ENCODE results near the gene FBXW5.

- TF ChIP-seq EP300 (IDR thresholded peaks at IDR 0.05), result no peak
- TF ChIP-seq POLR2AphosphoS5 (IDR thresholded peaks at IDR 0.05), result no peak
Observed at GRCh38 chr9:136981588-136982231, 37.2 kb upstream of the FBXW5 start.

All from suprapubic skin (tissue), 4 donors.